ENCODE measurements around the gene PTPMT1.
"Not testable (repeated sequence)": the region's sequence is repeated elsewhere in the genome, so short reads cannot be mapped to it uniquely, and the experiment has no call there.

PTPMT1 gene

DNA sequence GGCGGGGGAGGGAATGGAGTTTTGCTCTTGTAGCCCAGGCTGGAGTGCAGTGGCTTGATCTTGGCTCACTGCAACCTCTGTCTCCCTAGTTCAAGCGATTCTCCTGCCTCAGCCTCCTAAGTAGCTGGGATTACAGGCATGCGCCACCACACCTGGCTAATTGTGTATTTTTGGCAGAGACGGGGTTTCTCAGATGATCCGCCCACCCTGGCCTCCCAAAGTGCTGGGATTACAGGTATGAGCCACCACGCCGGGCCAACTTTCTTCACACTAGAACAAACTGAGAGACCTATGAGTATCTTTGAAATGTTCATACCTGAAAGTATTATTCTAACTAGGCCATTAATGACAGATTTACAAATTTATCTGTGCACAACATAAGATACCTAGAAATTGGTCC is 19.1 kb upstream of the PTPMT1 start:
- not testable (repeated sequence) for DNase-seq (ENCODE audit: low spot score)

DNA sequence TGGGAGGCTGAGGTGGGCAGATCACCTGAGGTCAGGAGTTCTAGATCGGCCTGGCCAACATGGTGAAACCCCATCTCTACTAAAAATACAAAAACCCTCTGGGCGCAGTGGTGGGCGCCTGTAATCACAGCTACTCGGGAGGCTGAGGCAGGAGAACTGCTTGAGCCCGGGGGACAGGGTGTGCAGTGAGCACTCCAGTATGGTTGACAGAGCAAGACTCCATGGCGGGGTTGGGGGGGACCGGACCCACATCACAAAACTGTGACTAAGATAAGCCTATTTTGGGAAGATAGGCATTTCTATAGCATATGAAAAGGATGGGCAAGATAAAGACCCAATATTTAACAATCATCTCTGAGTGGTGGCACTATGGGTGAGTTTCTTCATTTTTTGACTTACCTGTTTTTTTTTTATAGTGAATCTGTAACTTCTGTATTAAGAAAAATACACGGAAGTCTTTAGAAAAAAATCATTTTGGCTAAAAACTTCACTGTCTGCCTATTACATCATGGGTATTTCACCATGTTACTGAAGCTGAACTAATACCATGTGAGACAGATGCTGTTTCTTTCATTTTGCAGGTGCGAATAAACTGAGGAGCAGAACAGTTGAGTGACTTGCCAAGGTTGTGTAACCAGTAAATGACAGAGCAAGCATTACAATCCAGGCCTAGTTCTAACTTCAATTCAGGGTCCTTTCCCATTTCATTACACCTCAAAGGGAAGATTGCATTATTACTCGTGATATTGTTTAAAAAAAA is 14.9 kb upstream of the PTPMT1 start:
- no peak for DNase-seq (ENCODE audit: low spot score)

DNA sequence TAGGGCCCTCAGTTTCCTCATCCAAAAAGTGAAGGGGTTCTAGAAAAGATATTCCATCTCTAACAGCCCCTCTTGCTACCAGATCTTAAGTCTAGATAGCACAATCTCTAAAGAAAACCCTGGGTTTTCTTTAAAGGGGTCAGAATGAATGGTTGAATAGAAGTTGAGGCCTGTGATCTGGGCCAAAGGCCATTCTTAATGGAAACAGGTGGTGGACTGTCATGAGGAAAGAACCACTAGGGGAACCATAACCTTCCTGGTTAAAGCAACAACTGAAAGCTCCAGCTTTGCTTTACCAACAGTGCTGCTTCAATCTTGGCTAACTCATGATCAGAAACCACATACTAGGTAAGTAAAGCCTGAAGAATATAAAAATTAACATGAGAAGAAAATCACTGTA is 14.3 kb upstream of the PTPMT1 start:
- peak; percentile 42 for DNase-seq (ENCODE audit: low spot score)

DNA sequence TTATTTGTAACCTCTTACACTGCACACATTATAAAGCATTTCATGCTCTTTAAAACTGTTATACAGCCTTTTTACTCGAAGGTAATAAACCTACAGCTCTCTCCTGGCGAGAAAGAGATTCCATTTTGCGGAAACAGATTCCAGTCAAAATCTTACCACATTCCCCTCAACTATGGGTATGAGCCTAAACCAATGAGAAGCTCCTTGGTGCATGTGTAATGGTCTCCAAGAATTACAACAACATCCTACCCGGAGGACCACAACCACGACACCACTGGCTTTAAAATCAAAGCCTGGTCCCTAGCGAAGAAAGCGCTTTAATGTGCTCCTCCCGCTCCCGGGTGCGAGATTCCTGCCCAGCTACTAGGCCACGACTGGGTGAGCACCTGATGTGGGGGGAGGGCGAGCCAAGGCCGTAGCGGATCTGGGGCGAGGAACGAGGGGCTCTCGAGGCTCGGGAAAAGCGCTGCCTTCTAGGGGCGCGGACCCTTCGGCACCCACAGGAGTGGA is 13.3 kb upstream of the PTPMT1 start:
- DNase-seq (ENCODE audit: low spot score): peak; percentile 22

DNA sequence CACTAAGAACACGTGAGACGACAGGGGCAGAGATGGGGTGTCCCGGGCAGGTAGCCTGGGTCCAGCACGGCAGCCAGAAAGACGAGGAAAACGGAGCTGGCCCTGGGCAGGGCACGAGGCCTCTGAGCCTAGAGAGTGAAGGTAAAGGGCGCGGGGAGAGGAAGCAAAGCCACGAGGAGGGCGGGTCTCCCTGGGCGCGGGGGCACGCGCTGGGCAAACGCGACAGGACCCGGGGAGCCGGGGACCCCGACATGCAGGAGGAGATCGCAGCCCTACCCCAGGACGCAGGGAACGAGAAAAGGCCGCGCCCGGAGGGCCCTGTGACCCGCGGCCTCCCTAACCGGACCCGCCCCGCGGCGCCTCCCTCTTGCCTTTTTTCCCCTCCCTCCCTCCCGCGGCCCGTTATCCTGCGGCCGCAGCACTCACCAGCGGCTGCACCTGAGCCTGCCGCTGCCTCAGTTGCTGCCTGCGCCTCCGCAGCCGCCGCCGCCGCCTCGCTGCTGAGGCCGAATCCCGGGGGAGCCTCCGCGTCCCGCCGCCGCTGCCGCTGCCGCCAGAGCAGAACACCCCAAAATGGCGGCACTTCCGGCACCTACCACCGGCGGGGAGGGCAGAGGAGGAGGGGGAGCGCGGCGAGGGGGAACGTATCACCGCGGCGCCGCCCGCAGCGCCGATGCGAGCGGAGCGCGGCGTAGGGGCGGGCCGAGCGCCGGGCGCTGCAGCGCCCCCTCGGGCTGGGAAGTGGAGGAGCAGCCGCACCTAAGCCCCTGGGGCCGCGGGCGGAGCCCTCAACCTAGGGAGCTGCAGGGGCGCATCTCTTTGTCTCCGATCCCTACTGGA is 12.6 kb upstream of the PTPMT1 start, which contains the start of gene CELF1:
TSS of gene CELF1 (minus strand) at position 567 of the 840 bp plus-strand sequence. CDS start 53,609 bp downstream, outside the sequence.
- DNase-seq (ENCODE audit: low spot score): peak; percentile 93

DNA sequence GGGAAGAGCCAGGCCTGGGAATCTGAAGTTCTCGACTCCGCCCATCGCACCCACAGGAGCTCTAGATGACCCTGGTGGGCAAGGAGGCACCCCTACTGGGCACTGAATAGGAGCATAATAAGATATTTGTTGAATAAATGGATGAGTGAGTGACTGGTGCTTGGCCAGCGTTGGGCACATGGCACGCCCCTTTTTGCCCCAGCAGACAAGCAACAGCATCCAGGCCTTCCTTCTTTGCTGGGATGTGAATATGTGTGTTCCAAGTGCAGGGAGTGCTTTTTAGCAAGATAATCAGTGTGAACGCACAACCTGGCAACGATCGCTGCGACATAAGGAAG is 12.0 kb upstream of the PTPMT1 start:
- no peak for DNase-seq (ENCODE audit: low spot score)

DNA sequence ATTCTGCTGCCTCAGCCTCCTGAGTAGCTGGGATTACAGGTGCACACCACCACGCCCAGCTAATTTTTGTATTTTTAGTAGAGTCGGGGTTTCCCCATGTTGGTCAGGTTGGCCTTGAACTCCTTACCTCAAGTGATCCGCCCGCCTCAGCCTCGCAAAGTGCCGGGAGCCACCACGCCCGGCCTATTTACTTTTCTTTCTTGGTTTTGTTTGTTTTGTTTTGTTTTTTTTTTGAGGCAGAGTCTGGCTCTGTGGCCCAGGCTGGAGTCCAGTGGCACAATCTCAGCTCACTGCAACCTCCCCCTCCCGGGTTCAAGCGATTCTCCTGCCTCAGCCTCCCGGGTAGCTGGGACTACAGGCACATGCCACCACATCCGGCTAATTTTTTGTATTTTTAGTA is 8.4 kb upstream of the PTPMT1 start:
- DNase-seq (ENCODE audit: low spot score): not testable (repeated sequence)

DNA sequence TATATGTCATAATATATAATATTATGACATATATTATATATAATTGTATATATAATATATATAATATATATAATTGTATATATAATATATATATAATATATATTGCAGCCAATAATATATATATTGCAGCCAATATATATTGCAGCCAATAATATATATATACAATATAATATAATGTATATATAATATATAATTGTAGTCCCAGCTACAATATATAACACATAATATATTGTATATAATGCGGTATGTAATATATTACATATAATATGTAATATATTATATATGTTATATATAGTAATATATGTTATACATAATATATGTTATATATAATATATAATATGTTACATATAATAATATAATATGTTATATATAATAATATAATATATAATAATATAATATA is 6.7 kb upstream of the PTPMT1 start:
- no peak for DNase-seq (ENCODE audit: low spot score)

DNA sequence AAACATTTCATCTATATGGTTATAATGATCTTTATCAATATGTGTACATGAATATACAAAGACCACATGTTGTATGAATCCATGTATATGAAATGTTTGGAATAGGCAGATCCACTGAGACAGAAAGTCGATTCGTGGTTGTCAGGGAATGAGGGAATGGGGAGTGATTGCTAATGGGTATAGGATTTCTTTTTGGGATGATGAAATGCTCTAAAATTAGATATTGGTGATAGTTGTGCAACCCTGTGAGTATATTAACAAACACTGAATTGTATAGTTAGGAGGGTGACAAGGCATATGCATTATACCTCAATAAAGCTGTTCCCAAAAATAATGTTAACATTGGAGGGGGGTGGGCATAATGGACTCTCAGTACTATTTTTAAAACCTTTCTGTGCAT is 5.0 kb upstream of the PTPMT1 start:
- no peak for DNase-seq (ENCODE audit: low spot score)

DNA sequence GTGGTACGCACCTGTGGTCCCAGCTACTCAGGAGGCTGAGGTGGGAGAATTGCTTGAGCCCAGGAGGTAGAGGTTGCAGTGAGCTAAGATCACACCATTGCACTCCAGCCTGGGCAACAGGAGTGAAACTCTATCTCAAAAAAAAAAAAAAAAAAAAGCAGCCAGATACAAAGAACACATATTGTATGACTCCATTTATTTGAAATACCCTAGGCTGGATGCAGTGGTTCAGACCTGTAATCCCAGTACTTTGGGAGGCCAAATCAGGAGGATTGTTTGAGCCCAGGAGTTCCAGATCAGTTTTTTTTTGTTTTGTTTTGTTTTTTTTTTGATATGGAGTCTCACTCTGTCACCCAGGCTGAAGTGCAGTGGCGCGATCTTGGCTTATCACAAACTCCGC is 3.0 kb upstream of the PTPMT1 start:
- not testable (repeated sequence) for DNase-seq (ENCODE audit: low spot score)

DNA sequence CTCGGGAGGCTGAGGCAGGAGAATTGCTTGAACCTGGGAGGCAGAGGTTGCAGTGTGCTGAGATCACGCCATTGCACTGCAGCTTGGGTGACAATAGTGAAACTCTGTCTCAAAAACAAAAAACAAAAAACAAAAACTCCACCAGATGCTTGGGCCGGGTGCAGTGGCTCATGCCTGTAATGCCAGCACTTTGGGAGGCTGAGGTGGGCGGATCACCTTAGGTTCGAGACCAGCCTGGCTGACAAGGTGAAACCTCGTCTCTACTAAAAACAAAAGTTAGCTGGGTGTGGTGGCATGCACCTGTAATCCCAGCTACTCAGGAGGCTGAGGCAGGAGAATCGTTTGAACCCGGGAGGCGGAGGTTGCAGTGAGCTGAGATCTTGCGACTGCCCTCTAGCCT is 1.0 kb upstream of the PTPMT1 start:
- not testable (repeated sequence) for DNase-seq (ENCODE audit: low spot score)

DNA sequence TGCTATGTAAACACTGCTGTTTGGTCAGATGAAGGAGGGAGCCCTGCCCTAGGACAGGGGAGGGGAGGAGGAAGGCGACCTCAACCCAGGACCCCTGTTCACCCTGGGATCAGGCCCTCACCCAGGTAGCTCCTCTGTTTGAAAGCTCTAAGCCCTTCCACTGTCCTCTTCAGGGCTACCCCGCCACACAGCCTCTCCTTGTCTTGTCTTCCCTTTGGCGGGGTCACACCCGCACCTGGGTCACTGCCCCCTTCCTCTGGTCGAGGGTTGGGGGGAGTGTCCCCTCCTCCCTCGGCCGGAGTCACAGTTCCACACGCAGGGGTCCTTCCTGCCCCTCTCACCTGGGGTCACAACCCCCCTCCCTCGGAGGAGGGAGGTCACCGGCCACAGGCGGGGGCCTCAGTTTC is 463 bp upstream of the PTPMT1 start:
- no peak for DNase-seq (ENCODE audit: low spot score)

DNA sequence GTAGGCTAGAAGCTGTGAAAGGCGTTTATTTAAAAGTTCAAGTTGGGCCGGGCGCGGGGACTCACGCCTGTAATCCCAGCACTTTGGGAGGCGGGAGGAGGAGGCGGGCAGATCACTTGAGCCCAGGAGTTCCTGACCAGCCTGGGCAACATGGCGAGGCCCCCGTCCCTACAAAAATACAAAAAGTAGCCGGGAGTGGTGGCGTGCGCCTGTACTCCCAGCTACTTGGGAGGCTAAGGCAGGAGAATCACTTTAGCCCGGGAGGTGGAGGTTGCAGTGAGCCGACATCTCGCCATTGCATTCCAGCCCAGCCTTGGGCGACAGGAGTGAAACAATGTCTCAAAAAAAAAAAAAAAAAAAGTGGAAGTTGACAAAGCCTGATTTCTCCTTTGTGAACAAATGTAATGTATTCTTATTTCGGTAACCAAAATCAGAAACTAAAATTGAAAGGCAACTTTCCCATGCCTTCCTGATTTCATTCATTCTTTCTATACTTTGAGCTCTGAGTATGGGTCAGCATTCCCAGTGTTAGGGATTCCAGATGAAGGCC is 825 bp downstream of the PTPMT1 start:
- no peak for DNase-seq (ENCODE audit: low spot score)

DNA sequence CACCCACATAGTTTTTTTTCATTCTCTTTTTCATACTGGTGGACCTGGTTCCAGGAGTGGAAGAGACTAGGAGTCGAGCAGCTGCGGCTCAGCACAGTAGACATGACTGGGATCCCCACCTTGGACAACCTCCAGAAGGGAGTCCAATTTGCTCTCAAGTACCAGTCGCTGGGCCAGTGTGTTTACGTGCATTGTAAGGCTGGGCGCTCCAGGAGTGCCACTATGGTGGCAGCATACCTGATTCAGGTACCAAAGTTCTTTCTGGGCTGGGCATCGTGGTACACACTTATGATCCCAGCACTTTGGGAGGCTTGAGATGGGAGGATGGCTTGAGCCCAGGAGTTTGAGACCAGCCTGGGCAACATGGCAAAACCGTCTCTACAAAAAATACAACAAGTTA is 4.2 kb downstream of the PTPMT1 start:
- DNase-seq (ENCODE audit: low spot score): no peak

DNA sequence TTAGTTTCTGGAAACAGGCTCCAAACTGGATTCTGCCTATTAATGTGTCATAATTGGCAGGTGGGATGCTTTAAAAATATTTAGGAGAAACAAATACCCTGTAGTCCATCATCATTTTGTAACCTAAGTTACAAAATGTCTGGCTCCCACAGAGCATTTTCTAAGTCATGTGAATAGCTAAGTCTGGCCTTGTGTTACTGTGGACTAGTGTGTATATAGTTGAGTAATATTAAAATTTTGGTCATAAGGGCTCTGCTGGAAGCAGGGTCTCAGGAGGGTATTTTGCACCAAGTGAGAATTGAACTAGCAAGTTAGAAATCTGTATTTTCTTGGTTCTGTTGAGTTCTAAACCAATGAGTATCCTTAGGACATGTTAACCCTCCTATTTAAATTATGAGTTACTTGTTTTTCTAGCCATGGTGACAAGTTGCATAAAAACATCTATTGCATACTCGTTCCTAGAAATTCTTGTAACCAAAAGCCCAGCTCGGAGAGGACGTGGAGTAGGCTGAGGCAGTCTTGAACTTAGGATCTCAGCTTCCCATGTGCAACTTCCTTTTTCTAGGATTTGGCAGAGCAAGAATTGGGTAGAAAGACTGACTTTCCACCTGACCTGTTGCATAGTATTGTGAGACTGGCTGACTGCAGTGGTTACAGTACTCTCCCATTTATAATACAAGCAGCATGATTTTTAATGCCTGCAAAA is 5.4 kb downstream of the PTPMT1 start:
- DNase-seq (ENCODE audit: low spot score): no peak

DNA sequence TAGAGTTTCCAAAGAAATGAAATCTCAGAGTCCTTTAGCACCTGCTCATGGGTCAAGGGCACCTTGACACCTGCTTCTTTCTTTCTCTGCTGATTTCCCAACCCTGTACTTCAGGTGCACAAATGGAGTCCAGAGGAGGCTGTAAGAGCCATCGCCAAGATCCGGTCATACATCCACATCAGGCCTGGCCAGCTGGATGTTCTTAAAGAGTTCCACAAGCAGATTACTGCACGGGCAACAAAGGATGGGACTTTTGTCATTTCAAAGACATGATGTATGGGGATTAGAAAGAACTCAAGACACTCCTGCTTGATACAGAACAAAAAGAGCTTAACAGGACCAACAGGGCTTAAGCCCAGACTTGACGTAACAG is 5.9 kb downstream of the PTPMT1 start:
- no peak for DNase-seq (ENCODE audit: low spot score)

DNA sequence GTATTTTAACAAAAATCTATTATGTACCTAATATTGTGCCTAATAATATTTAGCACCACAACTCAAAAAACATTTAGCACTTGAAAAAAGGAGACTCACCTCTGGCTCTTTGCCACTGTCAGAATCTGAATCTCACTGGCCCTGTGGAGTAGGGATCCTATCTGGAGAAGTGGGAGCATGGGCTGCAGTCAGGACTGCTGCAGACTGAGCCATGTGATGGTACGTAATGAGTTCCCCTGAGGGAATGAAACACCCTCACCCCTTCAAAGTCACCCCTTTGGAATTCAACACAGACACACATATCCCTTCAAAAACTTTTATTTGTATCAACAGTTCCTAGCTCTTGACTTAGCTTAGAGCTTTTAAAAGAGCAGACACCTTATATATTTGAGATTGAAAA is 6.5 kb downstream of the PTPMT1 start:
- no peak for DNase-seq (ENCODE audit: low spot score)

DNA sequence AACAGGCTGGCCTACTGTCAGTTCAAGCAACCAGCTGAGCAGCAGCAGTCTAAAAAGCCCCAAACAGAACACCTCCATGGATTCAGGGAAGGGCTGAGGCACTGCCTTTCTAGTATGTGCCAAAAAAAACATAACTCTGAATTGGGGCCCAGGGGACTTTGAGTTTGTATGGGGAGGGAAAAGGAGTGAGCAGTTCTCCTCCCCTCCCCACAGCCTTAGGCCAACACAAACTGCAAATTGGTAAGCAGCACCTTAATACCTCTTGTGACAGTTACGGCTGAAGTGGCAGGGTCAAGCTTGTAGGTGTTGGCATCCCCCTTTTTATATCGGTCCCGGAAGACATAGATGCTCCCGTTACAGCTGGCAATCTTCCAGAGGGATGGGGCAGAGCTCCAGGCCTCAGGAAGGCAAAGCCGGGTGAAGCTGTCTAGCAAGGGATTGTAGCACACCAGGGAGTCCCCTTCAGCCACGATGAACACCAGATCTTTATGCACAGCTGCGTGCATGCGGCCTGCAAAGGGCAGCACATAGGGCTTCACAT is 7.4 kb downstream of the PTPMT1 start:
- DNase-seq (ENCODE audit: low spot score): no peak

DNA sequence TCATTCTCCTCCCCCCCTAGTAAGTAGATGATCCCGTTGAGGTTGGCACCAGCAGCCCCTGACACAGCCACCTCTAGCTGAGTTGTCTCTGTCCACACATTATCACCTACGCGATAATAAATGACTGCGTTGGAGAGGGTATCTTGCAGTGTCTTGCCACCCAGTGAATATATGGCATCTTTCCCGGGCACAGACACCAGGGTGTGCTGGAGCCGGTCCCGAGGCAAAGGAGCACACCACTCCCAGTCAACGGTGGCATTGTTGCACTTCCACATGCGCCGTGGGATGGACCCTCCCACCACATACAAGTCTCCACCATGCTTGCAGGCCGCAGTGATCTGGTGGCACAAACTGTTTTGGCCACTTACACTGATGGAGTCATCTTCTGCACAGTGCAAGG is 7.9 kb downstream of the PTPMT1 start:
- DNase-seq (ENCODE audit: low spot score): no peak

DNA sequence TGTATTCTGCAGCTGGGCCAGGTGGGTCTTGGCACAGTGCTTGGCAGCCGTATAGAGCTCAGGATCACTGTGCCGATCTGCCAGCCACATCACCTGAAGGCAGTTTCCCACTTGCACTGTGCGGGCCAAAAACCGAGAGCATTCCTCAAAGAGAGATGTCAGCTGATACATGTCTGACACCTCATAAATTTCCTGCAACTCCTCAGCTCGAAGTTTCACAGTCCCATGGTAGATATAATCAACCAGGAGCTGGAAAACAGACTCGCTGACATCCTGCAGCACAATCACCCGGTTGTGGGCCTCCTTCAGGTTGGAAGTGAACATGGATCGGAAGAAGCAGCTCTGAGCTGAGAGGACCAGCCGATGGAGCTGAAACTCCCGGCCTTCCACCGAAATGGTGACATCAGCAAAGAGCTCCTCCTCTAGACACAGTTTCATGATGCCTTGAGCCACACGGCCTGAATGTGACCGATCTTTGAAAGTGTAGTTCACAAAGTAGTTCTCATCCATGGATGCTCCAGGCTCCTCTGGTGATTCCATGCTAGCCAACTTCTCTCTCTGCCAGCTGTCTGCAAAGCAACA is 12.2 kb downstream of the PTPMT1 start:
- no peak for DNase-seq (ENCODE audit: low spot score)

All from LoVo (cell line).